ENCODE measurements around the gene ANKS6.
A peak's percentile ranks its signal among the peaks of the same experiment; 100 is the strongest.

The ANKS6 gene

GRCh38 chr9:98811051-98811650 is 14.8 kb upstream of the ANKS6 start:
- DNase-seq: no peak

DNA sequence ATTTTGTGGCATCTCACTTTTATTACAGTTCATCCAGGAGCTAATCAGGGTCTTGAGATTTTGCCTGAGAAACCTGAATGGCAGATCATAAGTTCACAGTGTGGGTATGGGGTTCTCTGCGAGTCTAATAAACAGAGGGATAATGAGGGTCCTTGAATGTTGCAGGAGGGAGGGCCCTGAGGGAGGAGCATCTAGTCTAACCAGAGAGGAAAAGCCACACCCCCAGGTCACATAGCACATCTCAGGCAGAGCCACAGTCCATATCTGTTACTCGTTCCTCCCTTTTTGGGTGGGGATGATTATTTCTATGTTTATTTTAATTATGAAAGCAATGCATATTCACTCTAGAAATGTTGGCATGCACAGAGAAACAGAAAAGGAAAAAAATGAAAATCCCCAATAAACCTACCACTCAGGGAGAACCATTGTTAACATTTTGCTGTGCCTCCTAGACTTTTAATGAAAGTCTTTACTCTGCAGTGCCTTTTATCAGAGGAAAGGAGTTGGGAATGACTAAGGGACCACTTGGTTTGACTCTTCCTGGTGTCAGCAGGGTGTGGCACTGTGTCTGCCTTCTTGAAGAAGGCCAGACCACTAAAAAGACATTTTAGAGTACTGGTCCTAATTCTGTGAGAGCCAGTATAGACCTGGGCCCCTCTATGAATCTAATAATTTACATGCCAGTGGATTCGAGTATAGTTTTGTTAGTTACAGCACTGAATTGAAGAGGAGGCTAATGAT is 13.9 kb upstream of the ANKS6 start:
- no peak for DNase-seq

DNA sequence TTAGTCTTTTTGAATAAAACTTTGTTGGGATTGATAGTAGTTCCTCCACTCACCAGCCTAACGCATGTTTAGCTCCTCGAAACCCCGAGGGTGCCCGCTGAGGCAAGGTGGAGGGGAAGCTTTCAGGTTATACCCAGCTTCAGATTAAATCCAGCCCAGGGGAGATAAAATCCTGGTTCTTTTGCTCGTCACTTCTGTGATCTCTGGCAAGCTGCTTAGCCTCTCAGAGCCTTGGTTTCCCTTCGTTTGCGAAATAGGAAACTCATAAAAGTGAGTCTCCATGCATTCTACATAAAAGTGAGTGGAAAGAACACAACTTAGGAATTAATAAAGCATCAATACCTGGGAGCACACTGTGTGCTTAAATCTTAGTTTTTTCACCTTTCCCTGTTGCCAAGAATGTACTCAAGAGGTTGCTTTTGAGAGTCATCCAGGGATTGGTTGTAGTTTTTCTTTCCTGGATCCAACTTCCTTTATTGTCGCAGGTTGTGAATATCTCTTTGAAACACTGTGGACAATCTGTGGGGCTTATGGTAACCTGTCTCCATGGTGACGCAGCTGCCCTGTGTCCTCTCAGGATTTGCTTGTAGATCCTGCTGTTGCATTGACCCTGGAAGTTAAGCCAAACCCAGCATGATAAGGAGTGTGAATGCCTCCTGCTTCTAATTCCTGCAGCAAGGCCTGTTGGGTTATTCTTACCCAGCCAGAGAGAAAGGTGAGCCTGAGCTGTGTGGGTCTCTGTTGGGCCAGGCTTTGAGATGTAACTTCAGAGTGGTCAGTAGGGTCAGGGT is 13.2 kb upstream of the ANKS6 start:
- no peak for DNase-seq

DNA sequence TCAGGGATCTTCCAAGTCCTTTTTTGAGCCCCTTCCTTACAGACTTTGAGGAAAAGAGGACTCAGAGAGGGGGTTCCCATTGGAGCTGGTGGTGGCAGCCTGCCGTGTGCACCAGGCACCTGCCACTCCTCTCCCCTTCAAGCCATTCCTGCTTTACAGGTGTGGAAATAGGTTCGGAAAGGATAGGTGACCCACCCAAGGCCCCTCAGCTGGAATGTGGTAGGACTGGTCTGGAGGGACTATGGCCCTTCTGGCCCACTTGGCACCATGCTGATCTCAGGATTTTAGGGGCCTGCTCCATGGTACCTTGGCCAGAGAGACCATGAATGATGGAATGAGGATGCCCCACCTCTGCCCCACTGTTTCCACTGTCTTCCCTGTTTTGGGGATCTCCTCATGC is 12.5 kb upstream of the ANKS6 start:
- DNase-seq: no peak

GRCh38 chr9:98808411-98808815 is 12.1 kb upstream of the ANKS6 start:
- DNase-seq: peak; percentile 28

- DNase-seq: peak; percentile 61
These were observed 11.4 kb upstream of the ANKS6 start for GRCh38 chr9:98807814-98808195.

DNA sequence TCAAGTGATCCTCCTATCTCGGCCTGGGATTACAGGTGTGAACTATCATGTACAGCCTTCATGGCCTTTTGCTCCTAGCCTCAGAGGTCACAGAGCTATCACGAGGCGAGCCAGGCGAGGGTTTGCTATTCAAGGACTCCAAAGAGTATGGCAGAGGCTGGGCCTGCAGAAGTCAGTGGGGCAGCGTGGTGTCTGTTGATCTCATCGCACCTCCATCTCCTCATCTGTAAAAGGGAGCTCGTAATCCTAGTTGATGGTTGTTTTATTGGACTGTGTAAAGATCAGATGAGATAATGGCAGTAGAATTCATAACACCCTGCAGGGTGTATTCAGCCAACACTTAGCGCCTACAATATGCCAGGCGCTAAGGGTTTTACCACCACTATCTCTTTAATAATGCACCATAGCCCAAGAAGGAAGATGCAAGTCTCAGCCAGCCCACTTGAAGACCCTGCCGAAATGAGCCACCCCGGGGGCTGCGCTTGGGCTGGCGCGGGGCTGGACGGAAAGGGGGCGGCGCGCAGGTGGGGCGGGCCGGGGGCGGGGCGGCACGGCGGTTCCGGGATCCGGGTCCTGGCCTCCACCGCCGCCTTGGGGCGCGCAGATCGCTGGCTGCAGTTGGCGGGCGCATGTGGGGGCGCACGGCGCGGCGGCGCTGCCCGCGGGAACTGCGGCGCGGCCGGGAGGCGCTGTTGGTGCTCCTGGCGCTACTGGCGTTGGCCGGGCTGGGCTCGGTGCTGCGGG is 10.9 kb upstream of the ANKS6 start, which contains the start of gene GALNT12:
TSS of gene GALNT12 (plus strand) at position 601 of the 744 bp plus-strand sequence. CDS start at position 630, 29 bp downstream.
- peak; percentile 73 for DNase-seq

- no peak for DNase-seq
These were observed 10.2 kb upstream of the ANKS6 start for GRCh38 chr9:98806394-98807035.

DNA sequence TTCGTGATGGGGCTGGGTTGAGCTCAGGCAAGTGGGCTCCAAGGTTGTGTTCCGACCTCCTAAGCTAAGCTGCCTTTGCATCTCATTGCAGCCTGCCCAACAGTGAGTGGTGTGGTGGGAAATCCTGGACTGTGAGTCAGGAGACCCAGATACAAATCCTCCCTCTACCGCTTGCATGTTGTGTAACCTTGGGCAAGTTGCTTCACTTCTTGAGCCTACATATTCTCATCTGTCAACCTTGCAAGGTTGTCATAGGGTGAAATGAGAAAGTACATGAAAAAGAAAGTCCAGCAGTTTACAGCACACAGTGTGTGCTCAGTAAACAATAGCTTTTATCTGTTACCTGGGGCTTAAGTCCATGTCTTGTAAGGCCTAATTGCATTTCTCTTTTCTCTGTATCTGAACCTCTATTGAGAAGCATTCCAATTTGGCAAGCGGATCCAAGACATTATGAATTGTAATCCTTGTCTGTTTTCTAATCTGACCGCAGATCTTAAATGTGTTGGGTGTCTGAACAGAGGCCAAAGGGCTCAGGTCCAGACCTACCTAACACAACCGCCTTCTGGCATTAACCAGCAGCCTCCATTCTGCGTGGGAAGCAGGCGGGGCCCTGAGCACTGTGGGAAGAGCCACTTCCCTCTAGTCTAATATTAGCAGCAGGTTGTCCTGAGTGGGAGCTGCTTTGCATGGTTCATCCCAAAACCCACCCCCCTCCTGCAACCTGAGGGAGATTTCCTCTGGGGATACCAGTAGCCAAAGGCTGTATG is 9.3 kb upstream of the ANKS6 start:
- DNase-seq: no peak

DNA sequence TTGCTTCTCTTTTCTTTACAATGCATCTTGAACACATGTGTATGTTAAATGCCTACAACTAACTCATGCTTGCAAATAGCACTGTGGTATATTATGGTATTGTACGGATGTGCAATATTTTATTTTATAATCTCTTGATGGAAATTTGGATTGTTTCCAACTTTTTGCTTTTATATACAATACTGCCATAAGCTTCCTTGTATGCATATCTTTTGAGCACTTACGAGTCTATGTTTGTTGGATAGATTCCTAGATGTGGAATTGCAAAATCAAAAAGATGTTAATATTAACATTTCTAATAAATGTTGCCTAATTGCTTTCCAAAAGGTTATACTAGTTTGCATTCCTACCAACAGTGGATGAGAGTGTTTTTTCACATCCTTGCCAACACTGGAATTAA is 7.7 kb upstream of the ANKS6 start:
- no peak for DNase-seq

DNA sequence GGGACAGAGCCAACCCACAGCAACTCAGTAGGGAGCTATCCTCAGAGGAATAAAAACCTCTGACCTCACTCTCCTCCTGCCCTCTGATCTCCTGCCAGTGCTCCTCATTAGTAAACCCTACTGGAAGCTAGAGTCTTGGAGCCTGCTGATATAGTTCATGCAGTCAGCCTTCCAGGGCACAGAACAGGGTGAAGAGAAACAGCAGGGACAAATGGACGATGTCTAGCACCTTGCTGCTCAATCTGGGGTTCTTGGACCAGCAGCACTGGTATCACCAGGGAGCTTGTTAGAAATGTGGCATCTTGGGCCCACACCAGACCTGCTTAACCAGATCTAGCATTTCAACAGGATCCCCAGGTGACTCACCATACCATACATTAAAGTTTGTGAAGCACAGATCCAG is 5.6 kb upstream of the ANKS6 start:
- no peak for DNase-seq

- DNase-seq: no peak
These were observed 5.2 kb upstream of the ANKS6 start for GRCh38 chr9:98801561-98801960.

DNA sequence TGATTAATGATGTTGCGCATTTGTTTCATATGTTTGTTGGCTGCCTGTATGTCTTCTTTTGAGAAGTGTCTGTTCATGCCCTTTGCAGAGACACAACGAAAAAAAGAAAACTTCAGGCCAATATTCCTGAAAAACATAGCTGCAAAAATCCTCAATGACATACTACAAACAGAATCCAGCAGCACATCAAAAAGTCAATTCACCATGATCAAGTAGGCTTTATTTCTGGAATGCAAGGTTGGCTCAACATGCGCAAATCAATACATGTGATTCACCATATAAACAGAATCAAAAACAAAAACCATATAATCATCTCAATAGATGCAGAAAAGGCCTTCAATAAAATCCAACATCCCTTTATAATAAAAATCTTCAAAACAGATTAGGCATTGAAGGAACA is 1.9 kb upstream of the ANKS6 start:
- DNase-seq: no peak

DNA sequence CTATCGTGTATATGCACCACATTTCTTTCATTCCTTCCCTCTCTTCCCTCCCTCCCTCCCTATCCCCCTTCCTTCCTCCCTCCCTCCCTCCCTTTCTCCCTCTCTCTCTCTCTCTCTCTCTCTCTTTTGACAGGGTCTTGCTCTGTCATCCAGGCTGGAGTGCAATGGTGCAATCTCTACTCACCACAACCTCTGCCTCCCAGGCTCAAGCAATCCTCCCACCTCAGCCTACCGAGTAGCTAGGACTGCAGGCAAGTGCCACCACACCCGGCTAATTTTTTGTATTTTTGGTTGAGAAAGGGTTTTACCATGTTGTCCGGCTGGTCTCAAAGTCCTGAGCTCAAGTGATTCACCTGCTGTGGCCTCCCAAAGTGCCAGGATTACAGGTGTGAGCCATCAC is 1.1 kb upstream of the ANKS6 start:
- no peak for DNase-seq

GRCh38 chr9:98795970-98796363 is 388 bp downstream of the ANKS6 start:
- peak; percentile 47 for DNase-seq

DNA sequence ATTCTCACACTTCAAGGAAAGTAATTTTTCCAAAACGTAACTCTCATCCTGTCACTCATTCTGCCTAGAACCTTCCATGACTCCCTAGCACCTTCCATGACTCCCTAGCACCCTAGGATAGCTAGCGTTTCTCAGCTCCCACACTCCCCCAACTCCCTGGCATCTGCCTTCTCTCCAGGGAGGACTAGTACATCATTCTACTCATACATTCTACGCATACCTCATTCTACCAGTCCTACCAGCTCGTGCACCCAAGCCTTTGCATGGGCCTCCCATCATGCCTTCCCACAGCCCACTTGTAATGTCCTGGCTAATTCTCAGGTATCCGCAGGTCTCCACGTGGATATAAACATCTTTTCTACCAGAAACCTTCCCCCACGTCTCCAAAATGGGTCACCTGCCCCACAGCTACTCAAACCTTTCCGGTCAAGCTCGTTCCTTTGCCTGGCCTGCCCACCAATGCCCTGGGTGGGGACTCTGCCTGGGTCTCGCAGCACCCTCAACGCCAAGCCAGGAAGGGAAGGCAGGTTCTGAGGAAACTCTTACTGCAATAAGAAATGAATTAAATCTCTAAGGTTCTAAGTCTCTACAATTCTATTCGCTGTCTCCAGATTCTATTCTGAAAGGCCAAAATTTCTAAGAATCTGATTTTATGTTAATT is 930 bp downstream of the ANKS6 start:
- no peak for DNase-seq

DNA sequence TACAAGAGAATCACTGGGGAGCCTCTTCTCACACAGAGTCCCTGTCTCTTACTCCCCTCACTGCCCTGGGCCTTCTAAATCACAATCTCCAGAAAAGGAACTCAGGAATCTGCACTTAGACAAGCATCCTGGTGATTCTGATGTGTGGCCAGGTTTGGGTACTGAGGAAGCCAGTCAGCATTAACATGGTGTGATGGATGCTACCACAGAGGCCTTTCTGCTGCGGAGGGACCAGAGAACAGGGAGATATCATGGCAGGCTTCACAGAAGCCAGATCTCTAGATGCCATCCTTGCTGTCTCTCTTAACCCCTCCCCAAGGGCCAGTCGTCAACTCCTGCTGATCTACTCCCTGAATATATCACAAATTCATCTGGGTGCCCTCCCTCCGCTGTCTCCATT is 1.6 kb downstream of the ANKS6 start:
- no peak for DNase-seq

DNA sequence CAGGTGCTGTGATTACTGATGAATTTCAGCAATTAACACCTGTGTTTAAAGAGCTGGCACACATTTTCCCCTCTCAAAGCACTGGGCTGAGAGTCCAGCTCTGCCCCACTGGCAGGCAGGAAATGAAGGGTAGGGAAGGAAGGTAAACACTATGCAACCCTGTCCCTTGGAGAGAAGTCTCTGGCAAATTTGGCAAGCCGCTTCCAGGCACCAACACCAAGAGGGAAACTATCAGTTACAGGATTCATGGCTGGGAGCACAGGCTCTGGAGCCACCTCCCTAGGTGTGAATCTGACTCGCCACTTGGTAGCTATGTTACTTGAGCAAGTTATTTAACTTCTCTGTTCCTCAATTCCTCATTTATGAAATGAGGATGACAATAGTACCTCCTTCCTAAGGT is 3.3 kb downstream of the ANKS6 start:
- DNase-seq: no peak

- no peak for DNase-seq
These were observed 4.5 kb downstream of the ANKS6 start for GRCh38 chr9:98791608-98792490.
